Measurements from ENCODE around the gene POFUT2.

The POFUT2 gene, protein sequence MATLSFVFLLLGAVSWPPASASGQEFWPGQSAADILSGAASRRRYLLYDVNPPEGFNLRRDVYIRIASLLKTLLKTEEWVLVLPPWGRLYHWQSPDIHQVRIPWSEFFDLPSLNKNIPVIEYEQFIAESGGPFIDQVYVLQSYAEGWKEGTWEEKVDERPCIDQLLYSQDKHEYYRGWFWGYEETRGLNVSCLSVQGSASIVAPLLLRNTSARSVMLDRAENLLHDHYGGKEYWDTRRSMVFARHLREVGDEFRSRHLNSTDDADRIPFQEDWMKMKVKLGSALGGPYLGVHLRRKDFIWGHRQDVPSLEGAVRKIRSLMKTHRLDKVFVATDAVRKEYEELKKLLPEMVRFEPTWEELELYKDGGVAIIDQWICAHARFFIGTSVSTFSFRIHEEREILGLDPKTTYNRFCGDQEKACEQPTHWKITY

DNA sequence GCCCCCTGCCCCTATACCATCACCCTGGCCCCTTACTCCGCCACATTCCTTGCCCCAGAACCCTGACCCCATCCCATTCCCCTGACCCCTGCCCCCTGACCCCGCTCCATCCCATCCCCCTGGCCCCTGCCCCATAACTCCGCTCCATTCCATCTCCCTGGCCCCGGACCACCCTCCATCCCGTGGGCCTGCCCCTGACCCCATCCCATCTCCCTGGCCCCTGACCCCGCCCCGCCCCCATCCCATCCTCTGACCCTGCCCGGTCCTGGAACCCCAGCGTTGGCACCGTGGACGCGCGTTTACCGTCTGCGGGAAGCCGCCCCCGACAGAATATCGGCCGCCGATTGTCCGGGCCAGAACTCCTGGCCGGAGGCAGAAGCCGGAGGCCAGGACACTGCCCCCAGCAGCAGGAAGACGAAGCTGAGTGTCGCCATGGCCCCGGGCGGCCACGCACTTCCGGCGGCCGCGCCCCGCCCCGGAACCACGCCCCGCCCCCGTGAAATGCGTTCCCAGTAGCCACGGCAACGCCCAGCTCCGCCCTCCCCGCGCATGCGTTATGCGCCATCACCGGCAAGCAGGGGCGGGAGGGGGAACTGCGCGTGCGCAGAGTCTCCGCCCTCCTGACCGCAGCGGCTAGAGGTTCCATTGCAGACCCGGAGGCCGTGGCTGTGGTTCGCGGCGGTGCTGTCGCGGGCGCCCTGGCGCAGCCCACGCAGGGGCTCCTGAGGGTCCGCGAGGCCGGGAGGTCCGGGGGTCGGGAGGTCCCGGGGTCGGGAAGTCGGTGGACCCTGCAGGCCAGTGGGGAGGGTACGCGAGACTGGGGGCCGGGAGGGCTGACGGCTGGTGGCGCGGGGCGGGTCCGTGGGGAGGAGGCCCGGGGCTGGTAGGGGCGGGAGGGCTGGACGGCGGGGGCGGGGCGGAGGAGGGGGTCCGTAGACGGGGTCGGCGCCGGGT, at the start of gene POFUT2:
Gene POFUT2 (minus strand): TSS at position 458 of the 954 bp plus-strand sequence. CDS start 24 bp downstream, at position 434.
- ATAC-seq: peak; percentile 83 to 85

DNA sequence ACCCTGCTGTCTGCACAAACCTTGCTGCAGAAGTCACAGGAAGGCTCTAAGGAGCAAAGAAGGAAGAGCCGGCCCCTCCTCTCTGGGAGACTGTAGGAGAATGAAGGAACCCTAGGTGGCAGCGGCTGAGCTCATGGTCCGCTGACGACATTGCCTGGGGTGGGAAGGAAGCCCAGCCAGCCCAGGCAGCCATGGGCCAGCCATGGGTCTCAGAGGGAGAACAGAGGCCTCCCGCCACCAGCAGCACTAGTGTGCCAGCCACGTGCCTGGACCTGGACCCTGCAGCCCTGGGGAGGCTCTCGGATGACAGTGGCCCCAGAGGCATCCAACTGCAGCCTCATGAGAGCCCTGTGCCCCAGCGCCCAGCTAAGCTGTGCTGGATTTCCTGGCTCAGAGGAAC, 49.2 kb upstream of the POFUT2 start:
- no peak for ATAC-seq

- no peak for ATAC-seq
Measured at GRCh38 chr21:45336535-45336810, 48.8 kb upstream of the POFUT2 start.

DNA sequence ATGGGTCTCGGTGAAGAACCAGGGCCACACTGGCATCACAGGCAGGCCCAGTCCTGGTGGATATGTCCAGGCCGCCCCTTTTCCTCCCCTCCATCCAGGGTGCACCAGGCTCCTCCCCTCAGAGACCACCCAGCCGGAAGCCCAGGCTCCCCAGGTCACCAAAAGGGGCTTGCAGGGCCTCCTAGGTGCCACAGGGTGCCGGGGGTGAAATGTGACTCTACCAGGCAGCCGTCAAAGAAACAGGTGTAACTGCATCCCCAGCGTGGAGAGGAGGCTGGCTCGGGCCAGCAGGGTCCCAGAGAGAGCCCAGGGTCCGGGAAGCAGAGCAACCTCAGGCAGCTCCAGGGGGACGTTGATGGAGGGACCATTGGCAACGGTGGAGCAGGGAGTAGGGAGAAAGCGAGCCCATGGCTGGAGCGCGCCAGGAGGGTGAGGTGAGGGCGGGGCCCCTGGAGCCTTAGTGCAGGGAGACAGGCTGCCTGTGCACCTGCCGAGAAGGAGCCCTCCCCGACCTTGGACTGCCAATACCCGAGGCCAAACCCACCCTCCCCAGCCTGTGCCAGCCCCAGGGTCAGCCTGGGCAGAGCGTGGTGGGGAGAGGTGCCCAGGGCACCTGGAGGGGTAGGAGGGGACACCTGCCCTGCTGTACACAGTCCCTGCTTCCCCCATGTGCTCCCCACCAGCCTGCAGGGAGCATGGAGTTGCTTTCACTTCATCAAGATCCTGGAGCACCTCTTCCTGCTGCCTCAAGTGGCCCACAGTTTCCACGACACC, 48.3 kb upstream of the POFUT2 start:
- no peak for ATAC-seq

DNA sequence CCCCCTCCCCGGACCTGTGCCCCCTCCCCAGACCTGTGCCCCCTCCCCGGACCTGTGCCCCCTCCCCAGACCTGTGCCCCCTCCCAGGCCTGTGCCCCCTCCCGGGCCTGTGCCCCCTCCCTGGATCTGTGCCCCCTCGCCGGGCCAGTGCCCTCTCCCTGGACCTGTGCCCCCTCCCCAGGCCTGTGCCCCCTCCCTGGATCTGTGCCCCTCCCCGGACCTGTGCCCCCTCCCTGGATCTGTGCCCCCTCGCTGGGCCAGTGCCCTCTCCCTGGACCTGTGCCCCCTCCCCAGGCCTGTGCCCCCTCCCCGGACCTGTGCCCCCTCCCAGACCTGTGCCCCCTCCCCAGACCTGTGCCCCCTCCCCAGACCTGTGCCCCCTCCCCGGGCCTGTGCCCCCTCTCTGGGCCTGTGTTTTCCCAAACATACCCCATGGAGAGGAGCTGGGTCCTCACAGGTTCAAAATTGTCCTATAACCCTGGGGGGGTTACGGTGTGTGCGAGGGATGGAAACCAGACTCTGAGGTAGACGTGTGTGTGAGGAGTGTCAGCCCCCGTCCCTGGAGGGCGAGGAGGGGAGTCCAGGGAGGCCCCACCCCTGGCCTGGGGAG, 47.6 kb upstream of the POFUT2 start:
- no peak for ATAC-seq

- no peak for ATAC-seq
Measured at GRCh38 chr21:45334591-45335081, 46.9 kb upstream of the POFUT2 start.

DNA sequence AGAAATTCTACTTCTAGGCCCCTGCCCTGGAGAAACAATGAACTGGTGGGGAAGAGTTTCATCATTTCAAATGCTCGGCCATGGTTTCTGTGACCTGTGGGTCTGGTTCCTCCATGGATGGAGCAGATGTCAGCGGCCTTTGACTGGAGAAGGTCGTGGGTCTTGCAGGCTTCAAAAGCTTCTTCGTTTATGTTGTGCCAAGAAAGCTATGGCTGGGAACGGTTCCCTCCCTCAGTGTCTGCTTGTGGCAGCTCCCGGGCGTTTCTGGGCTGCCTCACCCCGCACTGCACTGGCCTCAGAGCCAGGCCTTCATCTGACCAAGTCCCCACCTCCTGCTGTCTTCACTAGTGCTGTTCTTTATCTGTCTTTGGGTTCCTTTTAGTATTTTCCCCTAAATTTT, 46.4 kb upstream of the POFUT2 start:
- no peak for ATAC-seq

GRCh38 chr21:45333583-45334121, 46.0 kb upstream of the POFUT2 start:
- no peak for ATAC-seq

DNA sequence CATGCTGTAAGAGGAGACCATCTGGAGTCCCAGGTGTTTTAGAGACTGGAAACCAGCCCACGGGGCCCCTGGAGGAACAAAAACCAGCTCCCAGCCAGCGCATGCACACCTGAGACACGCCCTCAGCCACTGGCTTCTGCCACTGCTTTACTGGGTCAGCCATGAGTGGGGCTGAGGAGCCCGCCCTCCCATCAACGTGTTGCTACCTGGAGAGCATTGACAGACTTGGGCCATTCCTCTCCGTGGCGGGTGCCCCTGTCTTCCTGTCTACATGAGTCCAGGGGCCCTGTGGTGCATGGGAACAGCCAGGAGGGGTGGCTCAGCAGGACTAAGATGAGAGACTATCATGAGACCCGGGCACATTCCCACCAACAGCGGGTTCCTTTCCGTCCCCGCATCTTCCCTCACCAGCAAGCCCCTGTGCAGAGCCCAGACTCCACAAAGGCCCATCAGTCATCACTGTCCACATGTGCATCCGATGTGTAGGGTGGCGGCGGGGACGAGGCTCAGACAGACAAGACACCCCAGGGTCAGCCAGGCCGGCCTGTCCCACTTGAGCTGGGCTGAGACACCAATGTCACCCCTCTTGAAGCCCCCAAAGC, 45.4 kb upstream of the POFUT2 start:
- ATAC-seq: no peak

- no peak for ATAC-seq
Measured at GRCh38 chr21:45332415-45332814, 44.7 kb upstream of the POFUT2 start.

DNA sequence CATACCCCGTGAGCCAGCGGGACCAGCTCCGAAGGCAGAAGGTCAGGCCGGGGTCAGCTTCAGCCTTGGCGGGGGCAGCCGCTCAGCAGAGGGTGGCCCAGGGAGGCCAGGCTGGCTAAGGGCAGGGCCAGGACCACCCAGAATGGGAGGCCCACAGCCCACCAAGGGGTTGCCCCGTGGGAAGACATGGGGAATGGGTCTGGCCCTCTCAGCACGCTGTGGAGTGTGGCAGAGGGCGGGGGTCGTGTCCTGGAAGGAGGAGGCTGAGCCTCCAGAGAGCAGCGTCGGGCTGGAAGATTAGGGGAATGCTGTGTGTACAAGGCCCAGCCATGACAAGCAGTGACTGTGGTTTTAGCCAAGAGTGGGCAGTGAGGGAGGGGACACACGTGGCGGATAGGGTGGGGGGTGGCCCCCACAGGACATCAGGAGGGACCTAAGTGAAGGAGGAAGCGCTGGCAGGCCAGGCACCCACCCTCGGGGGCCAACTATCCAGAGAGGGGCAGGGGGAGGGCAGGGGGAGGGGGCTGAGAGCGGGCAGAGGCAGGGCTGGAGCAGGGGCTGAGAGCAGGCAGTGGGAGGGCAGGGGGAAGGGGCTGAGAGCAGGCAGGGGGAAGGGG, 43.9 kb upstream of the POFUT2 start:
- ATAC-seq: no peak

- ATAC-seq: no peak
Measured at GRCh38 chr21:45330851-45331261, 43.2 kb upstream of the POFUT2 start.

DNA sequence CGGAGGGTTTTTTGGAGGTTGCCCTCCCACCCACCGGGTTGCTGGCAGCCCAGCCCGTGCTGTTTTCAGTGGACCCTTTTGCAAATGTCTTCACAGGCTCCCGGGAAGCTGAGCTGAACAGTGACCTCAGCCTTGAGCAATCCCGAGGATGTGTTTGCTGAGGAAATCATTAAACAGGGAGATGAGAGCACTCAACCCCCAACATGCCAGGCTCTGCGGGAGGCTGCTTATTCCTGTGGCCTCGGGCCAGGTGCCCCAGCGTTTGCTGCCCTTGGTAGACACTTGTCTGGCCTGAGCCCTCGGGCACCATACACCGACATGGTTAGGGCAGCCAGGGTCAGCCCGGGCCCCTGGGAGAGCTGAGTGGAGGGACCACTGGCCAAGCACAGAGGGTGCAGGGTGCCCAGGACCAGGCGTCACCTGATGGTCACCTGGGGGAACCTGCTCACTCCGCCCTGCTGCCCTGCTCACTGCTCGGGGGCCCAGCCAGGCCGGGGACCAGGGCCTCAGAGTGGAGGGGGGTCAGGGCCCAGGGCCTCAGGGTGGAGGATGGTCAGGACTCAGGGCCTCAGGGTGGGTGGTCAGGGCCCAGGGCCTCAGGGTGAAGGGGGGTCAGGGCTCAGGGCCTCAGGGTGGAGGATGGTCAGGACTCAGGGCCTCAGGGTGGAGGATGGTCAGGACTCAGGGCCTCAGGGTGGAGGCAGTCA, 42.5 kb upstream of the POFUT2 start:
- ATAC-seq: no peak

- ATAC-seq: no peak
Measured at GRCh38 chr21:45329261-45330074, 41.8 kb upstream of the POFUT2 start.

- ATAC-seq: no peak
Measured at GRCh38 chr21:45328198-45329091, 40.8 kb upstream of the POFUT2 start.

DNA sequence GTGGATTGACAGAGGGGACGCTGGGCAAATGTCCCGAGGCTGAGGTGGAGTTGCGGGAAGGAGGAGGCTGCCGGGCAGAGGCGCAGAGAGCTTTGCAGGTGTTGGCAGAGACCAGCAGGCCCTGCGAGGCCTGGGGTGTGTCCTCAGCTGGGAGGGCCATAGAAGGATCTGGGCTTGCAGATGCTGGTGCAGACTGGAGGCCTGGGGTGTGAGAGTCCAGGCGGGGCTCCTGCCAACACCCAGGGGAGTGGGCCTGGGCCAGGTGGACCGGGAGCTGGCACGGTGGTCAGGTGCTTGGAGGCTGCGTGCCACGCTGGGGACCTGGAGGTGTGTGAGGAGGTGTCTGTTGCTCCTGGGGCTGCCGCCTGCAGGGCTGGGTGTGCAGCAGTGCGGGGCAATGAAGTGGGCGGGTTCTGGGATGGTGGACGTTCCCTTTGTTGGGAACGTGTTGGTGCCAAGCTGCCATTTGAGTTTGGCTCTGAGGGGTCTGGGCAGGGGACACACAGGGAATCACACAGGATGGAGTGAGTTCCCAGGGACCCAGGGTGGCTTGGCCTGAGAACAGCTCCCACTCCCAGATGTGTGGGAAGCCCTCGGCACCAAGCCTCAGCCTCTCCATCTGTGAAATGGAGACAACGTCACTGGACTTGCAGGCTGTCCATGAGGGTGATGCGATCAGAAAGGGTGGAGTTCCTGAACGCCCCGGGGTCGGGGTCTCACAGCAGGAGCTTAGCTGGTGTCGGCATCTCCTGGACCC, 39.9 kb upstream of the POFUT2 start:
- ATAC-seq: no peak

DNA sequence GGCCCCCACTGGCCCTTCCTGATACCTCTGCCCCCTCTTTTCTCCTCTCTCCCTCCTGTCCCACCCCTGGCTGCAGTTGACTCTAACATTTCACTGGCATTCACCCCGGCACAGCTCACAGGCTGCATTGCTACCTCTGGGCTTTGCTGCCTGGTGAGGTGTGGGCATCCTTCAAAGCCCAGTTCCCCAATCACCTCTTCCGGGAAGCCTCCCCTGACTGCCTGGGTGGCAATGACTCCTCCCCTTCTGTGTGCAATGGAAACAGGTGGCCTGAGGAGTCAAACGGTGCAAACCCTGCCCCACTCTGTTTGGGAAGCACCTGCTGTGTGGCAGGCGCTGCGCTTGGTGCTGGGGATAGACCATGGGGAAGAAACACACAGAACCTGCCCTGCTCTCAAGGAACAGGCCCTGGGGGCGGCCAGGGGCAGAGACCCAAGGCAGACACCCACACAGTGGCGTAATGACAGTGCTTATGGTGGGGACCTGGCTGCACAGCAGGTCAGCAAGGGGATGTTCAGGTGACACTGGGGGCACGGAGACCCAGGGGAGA, 39.3 kb upstream of the POFUT2 start:
- no peak for ATAC-seq

Data from activated CD4-positive, CD25-positive, alpha-beta regulatory T cell treated with anti-CD3 and anti-CD28 coated beads, Interleukin-2, amount 50 U/mL, for 24 hours (primary cell).